Ishikawa (cell line): Measurements from ENCODE around the gene PLAC8.
A peak's percentile ranks its signal among the peaks of the same experiment; 100 is the strongest.

Source experiments
- CEBPB ChIP-seq: IDR thresholded peaks from 2 replicates; pipeline ENCODE4 v1.6.1; 2012
- EP300 ChIP-seq: IDR thresholded peaks from 2 replicates; pipeline ENCODE4 v1.6.1; 2012; ENCODE audit warnings: borderline replicate concordance
- FOXM1 ChIP-seq: IDR thresholded peaks from 2 replicates; pipeline ENCODE4 v1.6.1; 2012; ENCODE audit warnings: low read depth, borderline replicate concordance
- NFIC ChIP-seq: IDR thresholded peaks from 2 replicates; pipeline ENCODE4 v1.6.1; 2012
- RAD21 ChIP-seq: IDR thresholded peaks from 2 replicates; pipeline ENCODE4 v1.6.1; 2012; ENCODE audit warnings: low read depth
- YY1 ChIP-seq: IDR thresholded peaks from 2 replicates; pipeline ENCODE4 v1.6.1; 2012; ENCODE audit warnings: low read depth
- TF ChIP-seq, protein P1 (sequence below): IDR thresholded peaks from 2 replicates; pipeline ENCODE4 v1.6.1; 2012

- TF ChIP-seq CEBPB: no peak
- TF ChIP-seq RAD21: no peak
- peak; percentile 36; the same call in 1 of the 2 replicates for TF ChIP-seq NFIC
- TF ChIP-seq, protein P1, sequence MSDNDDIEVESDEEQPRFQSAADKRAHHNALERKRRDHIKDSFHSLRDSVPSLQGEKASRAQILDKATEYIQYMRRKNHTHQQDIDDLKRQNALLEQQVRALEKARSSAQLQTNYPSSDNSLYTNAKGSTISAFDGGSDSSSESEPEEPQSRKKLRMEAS: no peak
- TF ChIP-seq FOXM1: no peak
- no peak for TF ChIP-seq YY1
- no peak for TF ChIP-seq EP300
These were observed 3.4 kb downstream of the PLAC8 start for GRCh38 chr4:83110970-83111750.
